ENCODE results near the gene KCNIP2. TPM values are rescaled to one million over a fixed set of nuclear protein-coding genes. Genes with fewer than 3 reads are reported as not detected.

Gene KCNIP2
- total and polyA plus RNA-seq, 2 of the 4 experiments (the other 2 are of a cell fraction), result under 0.01 to 0.87 TPM

GRCh38 chr10:101851411-101852116, 8.0 kb upstream of the KCNIP2 start:
- Histone ChIP-seq H3K4me3 (ENCODE audit: insufficient read depth, low read depth, low read length) (no peak overlapping the region), H3K9me1 (ENCODE audit: insufficient read depth, low read length) (peaks cover 17% of the 10 kb centered on the region), H2BK20ac (ENCODE audit: low read depth, low read length) (no peak overlapping the region), H4K20me1 (ENCODE audit: insufficient read depth, low read length) (peaks cover 18% of the 10 kb centered on the region; the same call in 1 of the 2 replicates), H2AK5ac (ENCODE audit: low read depth, low read length) (no peak overlapping the region), H3K9ac (ENCODE audit: low read depth, low read length) (no peak overlapping the region), H3K23ac (ENCODE audit: low read depth, low read length) (no peak overlapping the region), H3K36me3 (ENCODE audit: control insufficient read depth, insufficient read depth, low read length) (0 out of 2 replicates have a peak, but pooled peaks cover 2% of the 10 kb centered on the region), H3K4me2 (ENCODE audit: low read depth, low read length) (no peak overlapping the region), H3K14ac (replicated peaks; ENCODE audit: low read depth, low read length) (no peak overlapping the region), H3K4ac (ENCODE audit: low read depth, low read length) (no peak overlapping the region), H4K5ac (ENCODE audit: low read depth, low read length) (no peak overlapping the region), H3K56ac (ENCODE audit: extremely low read depth, insufficient read depth, low read length) (no peak overlapping the region), H2BK120ac (ENCODE audit: low read depth, low read length) (no peak overlapping the region), H2BK5ac (ENCODE audit: low read depth, low read length, poor library complexity, severe bottlenecking) (no peak overlapping the region), H3K27ac (ENCODE audit: insufficient read depth, low read length) (no peak overlapping the region), H3K27me3 (ENCODE audit: control insufficient read depth, insufficient read depth, low read length) (no peaks in the 10 kb centered on the region), H3K9me3 (ENCODE audit: control insufficient read depth, insufficient read depth, low read length) (no peaks in the 10 kb centered on the region), H2AK9ac (replicated peaks; ENCODE audit: low read depth, low read length, poor library complexity) (no peak overlapping the region), H4K91ac (ENCODE audit: insufficient read depth, low read depth, low read length) (no peak overlapping the region), H4K8ac (ENCODE audit: low read depth in 2 of 2, low read length in 2 of 2) (no peak overlapping the region), H3K18ac (ENCODE audit: low read depth, low read length) (no peak overlapping the region), H3K79me1 (ENCODE audit: low read depth in 1 of 2, low read length in 2 of 2) (peaks cover 0 to 6% of the 10 kb centered on the region in 2 experiments; a peak in 3 of 4 replicates), H2AFZ (replicated peaks; ENCODE audit: low read length, poor library complexity) (no peak overlapping the region), H2BK15ac (ENCODE audit: low read depth, low read length) (no peak overlapping the region), H3K4me1 (ENCODE audit: control insufficient read depth, insufficient read depth, low read length) (peaks cover 6% of the 10 kb centered on the region; the same call in 1 of the 2 replicates)
- ChIA-PET CTCF (interaction anchor here (0.6 to 1.0 kb wide), 2 partner anchors 108 to 158 kb away, joined by 4 read pairs; no protein-coding TSS in a partner anchor), POLR2A (ENCODE audit: unreplicated experiment) (no interaction called here)
- DNase-seq (peak; percentile 41), ATAC-seq (ENCODE audit: low read depth) (0 out of 2 replicates have a peak, but pooled peaks have one; percentile 8)
- in situ Hi-C loops (cut with MboI; ENCODE audit: low sequenced_read_pairs), result no loop called here
- intact Hi-C loops (cut with micrococcal nuclease), result no loop called here
- dilution Hi-C loops (cut with HindIII; ENCODE audit: low sequenced_read_pairs, unreplicated experiment), result no loop called here
- BruUV-seq (replicated peaks), result no TSS peak
- WGBS, 2 experiments (ENCODE audit: extremely low coverage in 2 of 2, insufficient read length in 1 of 2), result 88% methylated on average over 2 of the region's 4 CpGs; no CpG with 5 or more reads in 1 of the 2 experiments
- TF ChIP-seq CHD1 (IDR thresholded peaks at IDR 0.05; ENCODE audit: low read depth, low read length) (no peak), MXI1 (IDR thresholded peaks at IDR 0.05; ENCODE audit: borderline replicate concordance, low read depth, low read length) (no peak), USF2 (IDR thresholded peaks at IDR 0.05; ENCODE audit: low read depth, low read length) (no peak), CTCF (conservative IDR thresholded peaks at IDR 0.05; ENCODE audit: low read depth, low read length) (no peak), RAD21 (IDR thresholded peaks at IDR 0.05; ENCODE audit: low read length) (no peak), MAZ (IDR thresholded peaks at IDR 0.05; ENCODE audit: borderline replicate concordance, low read depth, low read length) (no peak), ELK1 (IDR thresholded peaks at IDR 0.05; ENCODE audit: borderline replicate concordance, low read depth, low read length) (no peak), FOS (IDR thresholded peaks at IDR 0.05; ENCODE audit: low read depth, low read length) (no peak), BHLHE40 (IDR thresholded peaks at IDR 0.05; ENCODE audit: low read depth, low read length) (no peak), NFE2L2 (IDR thresholded peaks at IDR 0.05; ENCODE audit: low read depth, low read length) (no peak), CEBPB (IDR thresholded peaks at IDR 0.05; ENCODE audit: low read depth, low read length) (no peak), RCOR1 (IDR thresholded peaks at IDR 0.05; ENCODE audit: insufficient replicate concordance, low read length) (no peak), POLR2A (IDR thresholded peaks at IDR 0.05; ENCODE audit: low read depth, low read length) (no peak), SMC3 (IDR thresholded peaks at IDR 0.05; ENCODE audit: low read depth, low read length) (no peak), MAFK (IDR thresholded peaks at IDR 0.05; ENCODE audit: low read depth, low read length) (no peak)

Data from IMR-90 (cell line).